HG03575 (cell line): ENCODE data around the gene COLGALT1.
"Not testable (repeated sequence)": the region's sequence is repeated elsewhere in the genome, so short reads cannot be mapped to it uniquely, and the experiment has no call there.

ENCODE experiments used
- ATAC-seq: cut with Tn5 transposase; IDR thresholded peaks from one replicate; pipeline ENCODE4 v1.9.1; 2021; ENCODE audit not compliant: unreplicated experiment, insufficient number of reproducible peaks, low FRiP score; ENCODE audit errors: extremely low read depth

COLGALT1 gene

DNA sequence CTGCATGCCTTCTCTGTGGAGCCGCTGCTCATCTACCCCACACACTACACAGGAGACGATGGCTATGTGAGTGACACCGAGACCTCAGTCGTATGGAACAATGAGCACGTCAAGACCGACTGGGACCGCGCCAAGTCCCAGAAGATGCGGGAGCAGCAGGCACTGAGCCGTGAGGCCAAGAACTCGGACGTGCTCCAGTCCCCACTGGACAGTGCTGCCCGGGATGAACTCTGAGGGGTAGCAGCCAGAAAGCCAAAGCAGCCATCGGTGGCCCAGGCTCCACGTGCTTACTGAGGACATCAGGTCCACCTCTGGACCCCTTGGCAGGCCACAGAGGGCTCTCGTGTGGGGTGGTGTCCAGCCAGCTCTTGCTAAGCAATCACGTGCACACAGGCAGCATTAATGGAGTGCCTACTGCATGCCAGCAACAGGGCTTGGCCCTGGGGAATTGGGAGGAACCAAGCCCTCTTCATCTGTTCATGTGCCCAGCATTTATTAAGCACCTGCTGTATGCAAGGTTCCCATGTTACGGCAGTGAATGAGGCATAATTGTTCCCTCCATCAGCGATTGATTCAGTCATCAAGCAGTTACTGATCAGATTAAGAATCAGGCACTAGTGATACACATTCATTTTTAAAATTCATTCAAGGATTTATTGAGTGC lies 25.9 kb downstream of the COLGALT1 start:
- no peak for ATAC-seq

DNA sequence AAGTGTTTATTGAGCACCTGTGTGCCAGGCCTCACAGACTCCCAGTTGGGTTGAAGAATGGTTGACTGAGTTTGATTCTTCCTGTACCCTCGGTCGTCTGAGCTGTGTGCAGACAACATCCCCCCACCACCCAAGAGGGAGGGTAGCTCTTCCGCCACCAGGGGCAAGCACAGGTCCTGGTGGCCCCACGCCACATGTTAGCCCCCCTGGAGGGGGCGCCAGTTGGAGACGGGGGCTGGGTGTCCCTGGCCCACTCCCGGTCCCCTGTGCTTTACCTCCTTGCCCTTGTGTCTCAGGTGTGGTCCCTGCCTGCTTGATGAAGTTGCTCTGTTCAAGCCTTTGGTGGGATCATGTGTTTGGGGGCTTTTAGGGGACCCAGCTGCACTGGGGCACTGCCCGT lies 27.2 kb downstream of the COLGALT1 start:
- ATAC-seq = no peak

DNA sequence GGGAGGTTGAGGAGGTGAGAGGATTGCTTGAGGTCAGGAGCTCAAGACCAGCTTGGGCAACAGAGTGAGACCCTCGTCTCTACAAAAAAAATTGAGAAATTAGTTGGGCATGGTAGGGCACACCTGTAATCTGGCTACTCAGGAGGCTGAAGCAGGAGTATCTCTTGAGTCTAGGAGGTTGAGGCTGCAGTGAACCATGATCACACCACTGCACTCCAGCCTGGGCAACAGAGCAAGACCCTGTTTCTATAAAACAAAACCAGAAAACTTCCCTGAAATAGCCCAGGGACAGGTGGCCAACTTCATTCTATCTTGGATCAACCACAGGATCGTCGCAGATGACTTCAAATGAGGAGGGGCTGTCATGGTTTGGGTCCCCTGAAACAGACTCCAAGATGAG lies 28.7 kb downstream of the COLGALT1 start:
- no peak for ATAC-seq

DNA sequence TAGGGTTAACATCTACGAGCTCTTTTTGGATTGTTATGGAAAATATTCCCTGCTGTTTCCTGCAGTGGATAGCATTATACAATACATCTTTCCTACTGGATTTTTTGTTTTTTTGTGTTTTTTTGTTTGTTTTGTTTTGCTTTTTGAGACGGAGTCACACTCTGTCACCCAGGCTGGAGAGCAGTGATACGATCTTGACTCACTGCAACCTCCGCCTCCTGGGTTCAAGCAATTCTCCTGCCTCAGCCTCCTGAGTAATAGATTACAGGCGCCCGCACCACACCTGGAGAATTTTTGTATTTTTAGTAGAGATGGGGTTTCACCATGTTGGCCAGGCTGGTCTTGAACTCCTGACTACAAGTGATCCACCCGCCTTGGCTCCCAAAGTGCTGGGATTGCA lies 29.9 kb downstream of the COLGALT1 start:
- ATAC-seq = not testable (repeated sequence)

DNA sequence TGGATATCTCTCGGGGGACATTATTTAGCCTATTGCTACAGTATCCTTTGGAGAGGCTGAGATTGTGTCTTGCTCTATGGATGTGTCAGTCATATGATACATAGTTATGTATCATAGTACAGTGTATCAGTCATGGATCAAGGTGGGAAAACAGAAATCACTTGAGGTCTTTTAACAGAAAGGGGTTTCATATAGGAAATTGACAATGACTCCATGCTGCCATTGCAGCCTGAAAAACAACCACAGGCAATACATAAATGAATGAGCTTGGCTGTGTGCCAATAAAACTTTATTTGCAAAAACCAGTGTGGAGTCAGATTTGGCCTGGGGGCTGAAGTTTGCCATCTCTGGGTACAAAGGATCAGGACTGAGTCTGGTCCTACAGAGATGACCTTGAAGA lies 35.4 kb downstream of the COLGALT1 start:
- no peak for ATAC-seq

DNA sequence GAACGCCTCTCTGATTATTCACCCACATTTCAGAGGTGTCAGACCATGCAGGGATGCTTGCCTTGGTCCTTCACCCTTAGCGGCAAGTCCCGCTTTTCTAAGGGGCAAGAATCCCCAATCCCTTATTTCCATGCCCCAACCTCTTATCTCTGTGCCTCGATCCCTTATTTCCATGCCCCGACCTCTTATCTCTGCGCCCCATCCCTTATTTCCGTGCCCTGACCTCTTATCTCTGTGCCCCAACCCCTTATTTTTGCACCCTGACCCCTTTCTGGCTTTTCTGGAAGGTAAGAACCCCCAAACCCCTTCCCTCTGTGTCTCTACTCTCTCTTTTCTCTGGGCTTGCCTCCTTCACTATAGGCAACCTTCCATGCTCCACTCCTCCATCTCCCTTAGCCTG lies 38.8 kb downstream of the COLGALT1 start:
- not testable (repeated sequence) for ATAC-seq

DNA sequence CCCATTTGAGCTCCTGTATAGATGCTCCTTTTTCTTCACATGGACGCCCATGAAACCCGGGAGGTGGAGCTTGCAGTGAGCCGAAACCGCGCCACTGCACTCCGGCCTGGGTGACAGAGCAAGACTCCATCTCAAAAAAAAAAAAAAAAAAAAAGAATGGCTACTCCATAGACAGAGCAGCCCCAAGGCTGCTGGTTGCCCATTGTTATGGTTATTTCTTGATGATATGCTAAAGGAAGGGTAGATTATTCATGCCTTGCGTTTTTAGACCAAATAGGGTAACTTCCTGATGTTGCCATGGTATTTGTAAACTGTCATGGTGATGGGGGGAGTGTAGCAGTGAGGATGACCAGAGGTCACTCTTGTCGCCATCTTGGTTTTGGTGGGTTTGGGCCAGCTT lies 42.6 kb downstream of the COLGALT1 start:
- not testable (repeated sequence) for ATAC-seq

DNA sequence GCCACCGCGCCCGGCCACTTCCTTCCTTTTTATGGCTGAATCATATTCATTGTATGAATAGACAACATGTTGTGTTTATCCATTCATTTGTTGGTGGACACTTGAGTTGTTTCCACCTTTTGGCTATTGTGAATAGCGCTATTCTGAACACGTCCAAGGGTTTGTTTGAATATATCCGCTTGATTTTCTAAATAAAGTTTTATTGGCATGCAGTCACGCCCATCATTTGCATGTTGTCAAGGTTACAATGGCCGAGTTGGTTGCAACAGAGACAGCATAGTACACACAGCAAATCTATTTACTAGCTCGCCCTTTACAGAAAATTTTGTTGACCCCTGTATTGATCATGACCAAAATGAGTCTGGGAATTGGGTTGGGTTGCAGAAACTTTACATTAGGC lies 43.5 kb downstream of the COLGALT1 start:
- no peak for ATAC-seq

DNA sequence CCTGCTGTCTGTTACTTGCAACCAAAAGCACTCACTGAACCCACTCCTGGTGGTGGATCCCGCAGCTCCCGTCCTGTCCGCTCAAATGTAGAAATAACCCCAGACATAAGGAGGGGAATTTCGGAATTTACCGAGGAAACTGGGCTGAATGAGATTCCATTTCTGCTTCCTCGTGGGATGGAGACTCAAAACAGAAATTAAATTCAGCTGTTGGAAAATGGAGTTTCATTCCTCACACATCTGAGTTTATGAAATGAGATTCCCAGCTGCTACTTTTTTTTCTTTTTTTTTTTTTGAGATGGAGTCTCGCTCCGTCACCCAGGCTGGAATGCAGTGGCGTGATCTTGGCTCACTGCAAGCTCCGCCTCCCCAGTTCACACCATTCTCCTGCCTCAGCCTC lies 44.3 kb downstream of the COLGALT1 start:
- ATAC-seq = no peak

DNA sequence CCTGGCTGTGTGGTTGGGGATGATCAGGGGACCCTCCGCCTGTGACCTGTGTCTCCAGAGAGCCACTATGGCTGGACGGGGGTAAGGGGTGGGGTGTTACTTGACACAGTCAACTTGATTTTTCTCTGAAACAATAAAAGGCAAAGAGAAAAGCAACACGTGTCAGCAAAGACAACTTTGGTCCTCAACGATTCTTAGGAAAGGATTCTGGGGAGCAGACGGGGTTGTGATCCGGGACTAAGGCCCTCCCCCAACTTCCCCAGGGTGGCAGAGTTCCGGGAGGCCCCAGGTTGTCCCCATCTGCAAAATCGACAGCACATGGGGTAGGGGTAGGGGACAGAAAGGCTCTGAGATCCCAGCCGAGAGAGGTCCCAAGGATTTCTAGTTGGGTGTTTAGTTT lies 46.2 kb downstream of the COLGALT1 start:
- no peak for ATAC-seq

DNA sequence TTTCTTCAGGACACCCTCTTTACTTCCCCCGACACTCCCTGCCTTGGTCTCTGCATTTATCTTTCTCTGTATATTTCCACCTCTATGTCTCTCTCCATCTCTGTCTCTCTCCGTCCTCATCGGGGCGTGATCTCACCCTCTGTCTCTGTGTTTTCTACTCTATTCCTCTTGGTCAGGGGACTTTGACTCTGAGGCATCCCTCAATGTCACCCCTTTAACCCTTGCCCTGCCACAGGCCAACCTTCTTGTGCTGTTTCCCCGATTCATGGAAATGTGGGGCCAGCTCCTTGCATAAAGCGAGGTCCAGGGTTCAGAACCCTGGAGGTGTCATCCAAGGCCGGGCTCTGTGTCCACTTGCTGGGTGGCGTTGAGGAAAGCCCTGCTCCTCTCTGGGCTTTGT lies 46.8 kb downstream of the COLGALT1 start:
- no peak for ATAC-seq

DNA sequence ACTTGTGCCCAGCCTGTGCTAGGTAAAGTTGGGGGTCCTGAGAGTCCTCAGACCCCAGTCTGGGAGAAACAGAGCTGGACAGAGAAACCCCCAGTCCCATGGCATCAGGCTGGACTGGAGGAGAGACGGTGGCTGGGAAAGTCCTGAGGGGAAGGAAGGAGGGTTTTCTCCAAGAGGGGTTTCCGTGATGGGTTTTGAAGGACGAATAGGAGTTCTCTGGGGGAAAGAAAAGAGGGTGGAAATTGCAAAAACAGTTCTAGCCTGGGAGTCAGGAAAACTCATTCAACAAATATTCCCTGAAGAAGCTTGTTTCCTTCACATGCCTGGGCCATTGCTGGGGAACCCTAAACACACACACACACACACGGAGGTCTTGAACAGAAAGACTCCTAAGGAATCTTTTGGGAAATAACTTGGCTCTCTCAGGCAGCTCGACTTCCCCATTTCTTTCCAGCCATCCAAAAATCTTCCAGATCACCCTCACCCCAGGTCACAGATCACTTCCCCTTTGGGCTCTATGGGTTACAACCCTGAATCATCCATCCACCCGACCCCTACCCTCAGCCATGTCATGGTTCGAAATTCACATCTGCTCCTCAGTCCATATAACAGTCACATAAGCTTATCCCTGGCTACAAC lies 47.5 kb downstream of the COLGALT1 start:
- ATAC-seq = no peak

DNA sequence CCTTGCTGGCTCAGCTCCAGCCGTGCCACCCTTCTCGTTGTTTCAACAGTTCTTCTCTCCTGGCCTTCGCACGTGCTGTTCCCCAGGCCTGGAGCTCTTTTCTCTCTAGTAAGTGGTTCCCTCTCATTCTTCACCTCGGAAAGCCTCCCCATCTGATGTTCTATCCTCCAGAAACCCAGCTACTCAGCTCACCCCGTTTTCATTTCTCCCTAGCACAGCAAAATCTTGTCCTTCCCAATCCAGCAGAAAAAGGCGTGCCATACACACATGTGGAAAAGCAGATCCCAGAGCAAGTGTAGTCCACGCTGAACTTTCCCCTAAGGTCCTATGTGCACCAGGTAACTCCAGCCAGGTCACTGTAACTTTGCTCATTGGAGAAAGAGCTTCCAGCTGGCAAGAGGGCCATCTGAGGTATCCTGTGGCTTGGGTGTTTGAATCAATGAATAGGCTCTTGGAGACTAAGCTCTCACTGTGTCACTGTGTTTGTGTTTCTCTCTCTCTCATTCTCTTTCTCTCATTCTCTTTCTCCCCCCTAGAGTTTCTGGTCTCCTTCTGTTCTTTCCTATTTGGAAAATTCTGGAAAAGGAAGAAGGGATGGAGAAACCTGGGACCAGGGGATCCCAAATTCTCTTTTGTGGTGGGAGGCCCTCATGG lies 49.0 kb downstream of the COLGALT1 start:
- no peak for ATAC-seq

DNA sequence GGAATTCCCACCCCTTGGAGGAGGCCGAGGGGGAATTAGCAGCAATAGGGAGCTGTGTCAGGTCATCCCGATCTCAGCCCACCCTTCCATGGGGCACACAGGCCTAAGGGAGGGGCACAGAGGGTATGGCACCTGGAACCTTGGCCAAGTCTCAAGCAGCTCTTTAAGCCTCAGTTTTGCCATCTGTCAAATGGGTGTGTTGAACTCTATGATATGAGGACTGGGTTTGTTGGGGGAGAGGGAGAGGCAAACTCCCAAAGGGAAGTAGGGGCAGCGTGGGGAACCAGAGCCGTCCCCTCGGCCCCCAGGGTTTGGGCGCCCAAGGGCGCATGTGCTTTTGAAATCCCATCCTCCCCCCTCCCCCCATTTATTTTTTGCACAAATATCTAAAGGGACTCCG lies 49.7 kb downstream of the COLGALT1 start:
- no peak for ATAC-seq

DNA sequence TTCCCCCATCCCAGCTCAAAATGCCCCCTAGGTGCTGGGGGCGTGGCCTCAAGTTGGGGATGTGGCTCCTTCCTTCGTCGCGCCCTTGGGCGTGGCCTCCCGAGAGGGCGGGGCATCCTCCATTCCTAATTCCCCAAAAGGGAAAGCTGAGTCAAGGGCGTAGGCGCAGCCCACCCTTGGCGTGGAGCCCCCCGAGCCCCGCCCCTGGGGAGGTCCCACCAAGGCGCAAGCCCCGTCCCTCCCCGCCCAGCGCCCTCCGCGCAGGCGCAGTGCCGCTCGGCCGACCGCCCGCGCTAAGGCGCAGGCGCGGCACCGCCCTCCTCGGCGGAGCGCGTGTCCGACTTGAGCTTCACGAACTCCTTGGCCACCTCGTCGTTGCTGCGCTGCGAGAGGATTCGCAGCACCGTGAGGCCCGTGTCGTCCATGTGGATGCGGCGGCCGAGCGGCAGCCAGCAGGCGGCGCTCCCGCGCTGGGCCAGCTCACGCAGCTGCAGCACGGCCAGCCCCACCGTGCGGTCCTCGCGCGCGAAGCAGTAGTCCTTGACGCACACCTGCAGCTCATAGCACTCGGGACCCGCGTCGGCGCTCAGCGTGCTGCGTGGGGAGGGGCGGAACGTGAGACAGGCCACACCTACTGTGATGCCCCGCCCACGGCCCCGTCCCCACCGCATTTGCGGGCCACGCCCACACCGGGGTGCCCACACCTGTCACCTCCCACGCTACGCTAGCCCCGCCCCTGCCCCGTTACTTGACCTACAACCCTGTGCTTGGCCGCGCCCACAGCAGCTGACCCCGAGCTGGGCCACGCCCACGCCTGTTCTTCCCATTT lies 50.5 kb downstream of the COLGALT1 start:
- ATAC-seq = no peak

DNA sequence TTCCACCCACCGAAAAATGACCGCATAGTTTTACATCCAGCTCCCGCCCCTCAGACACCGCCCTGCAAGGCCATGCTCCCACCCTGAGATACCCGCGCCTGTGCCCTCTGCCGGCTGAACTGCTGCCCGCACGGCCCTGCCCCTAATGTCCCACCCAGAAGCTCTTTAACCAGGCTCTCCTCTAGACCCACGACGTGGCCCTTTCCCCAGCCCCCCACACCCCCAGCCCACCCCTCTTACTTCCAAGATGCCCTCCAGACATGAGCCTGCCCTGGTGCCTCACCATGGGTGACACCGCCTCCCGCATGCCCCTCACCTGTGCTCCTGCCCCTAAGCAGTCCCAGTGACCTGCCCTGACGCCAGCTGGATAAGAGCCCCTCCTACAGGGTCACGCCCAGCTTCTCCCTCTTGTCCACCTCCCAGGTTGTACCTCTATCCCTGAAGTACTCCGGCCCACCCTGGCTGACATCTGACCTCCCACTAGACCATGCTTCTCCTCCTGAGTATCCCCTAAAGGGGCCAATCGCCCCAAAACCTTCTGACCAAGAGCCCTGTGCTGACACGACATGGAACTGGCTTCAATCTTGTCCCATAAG lies 51.2 kb downstream of the COLGALT1 start:
- ATAC-seq = no peak

DNA sequence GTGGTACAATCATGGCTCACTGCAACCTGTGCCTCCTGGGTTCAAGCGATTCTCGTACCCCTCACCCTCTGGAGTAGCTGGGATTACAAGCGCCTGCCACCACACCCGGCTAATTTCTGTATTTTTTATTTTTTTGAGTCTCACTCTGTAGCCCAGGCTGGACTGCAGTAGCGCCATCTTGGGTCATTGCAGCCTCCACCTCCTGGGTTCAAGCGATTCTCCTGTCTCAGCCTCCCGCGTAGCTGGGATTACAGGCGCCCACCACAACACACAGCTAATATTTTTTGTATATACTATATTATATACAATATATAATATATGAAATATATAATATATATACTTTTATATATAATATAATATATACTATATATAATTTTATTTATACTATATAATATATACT lies 52.5 kb downstream of the COLGALT1 start:
- no peak for ATAC-seq

DNA sequence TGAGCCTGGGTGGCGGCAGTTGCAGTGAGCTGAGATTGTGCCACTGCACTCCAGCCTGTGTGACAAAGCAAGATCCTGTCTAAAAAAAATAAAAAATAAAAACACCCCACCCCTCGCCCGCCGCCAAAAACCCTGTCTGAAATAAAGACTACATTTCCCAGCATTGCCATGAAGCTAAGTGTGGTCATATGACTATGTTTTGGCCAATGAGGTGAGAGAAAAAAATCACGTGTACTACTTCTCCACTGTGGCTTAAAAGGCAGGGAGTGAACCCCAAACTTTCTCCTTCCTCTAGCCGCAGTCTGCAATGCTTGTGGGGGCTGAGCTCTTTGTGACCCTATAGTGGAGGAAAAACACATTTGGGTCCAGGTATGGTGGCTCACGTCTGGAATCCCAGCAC lies 54.9 kb downstream of the COLGALT1 start:
- ATAC-seq = no peak

DNA sequence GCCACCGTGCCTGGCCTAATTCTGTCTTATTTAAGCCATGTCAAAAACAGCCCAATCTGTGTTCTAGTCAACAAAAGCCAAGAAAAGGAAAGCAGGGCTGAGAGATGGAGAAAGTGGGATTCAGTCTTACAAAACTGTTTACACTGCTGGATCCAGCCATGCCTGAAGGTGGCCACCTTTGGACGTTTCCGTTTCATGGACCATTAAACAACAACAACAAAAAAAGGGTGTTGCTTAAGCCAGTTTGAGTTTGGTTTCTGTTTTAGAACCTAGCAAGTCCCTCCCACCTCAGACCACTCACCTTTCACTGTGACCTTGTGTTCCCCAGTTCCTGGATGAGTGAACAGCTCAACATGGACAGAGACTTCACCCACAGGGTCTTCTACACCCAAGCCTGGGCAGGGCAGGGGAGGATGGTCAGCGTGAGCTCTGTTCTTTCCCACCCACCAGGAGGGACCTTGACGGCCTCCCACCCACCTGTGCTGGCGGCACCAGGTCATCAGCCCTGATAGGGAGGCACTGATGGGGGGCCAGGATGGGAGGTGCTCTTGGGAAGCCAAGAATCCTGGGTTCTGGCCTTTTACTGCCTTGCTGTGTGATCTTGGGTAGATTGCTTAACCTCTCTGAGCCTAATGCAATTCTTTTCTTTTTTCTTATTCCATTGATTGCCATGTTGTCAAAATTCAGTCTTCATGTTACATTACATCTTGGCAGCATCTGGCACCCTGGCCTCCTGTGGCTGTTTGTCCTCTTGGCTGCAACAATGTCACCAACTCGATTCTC lies 56.2 kb downstream of the COLGALT1 start:
- ATAC-seq = no peak
